Coronary artery (tissue), 2 donors: ENCODE measurements around the gene DMP1.

ENCODE experiments used
- DNase-seq: peaks from one replicate; pipeline ENCODE4 v3.0.0-alpha.2; 2017; ENCODE audit warnings: low spot score
- H3K27ac ChIP-seq, 2 donors: fragments of 200-600 bp; sonication (generic); one replicate each; pipeline ENCODE4 v1.5.1; 2016 to 2019
- H3K4me3 ChIP-seq: fragments of 200-600 bp; sonication (generic); 2 replicates; pipeline ENCODE4 v1.5.1; 2016; ENCODE audit warnings: mild to moderate bottlenecking, moderate library complexity
- CTCF ChIP-seq: fragments of 200-600 bp; sonication (generic); IDR thresholded peaks from one replicate; pipeline ENCODE4 v1.5.1; 2019; ENCODE audit warnings: antibody characterized with exemption

DMP1 gene

GRCh38 chr4:87620491-87620890, 29.6 kb upstream of the DMP1 start:
- Histone ChIP-seq H3K4me3 (peak overlapping the region; percentile 52), H3K27ac (peak overlapping the region; percentile 89 to 91)
- no peak for DNase-seq
- no peak for TF ChIP-seq CTCF

GRCh38 chr4:87622303-87622702, 27.8 kb upstream of the DMP1 start:
- no peak for DNase-seq
- Histone ChIP-seq H3K27ac (peak overlapping the region; percentile 86 to 91), H3K4me3 (no peak overlapping the region)
- TF ChIP-seq CTCF, result no peak

GRCh38 chr4:87624698-87625097, 25.4 kb upstream of the DMP1 start:
- TF ChIP-seq CTCF, result no peak
- Histone ChIP-seq H3K27ac (no peak overlapping the region), H3K4me3 (no peak overlapping the region)
- no peak for DNase-seq

- Histone ChIP-seq H3K4me3 (no peak overlapping the region), H3K27ac (no peak overlapping the region)
- TF ChIP-seq CTCF, result no peak
- DNase-seq, result no peak
Observed at GRCh38 chr4:87631668-87632067, 18.4 kb upstream of the DMP1 start.

GRCh38 chr4:87632469-87632868, 17.6 kb upstream of the DMP1 start:
- Histone ChIP-seq H3K4me3 (no peak overlapping the region), H3K27ac (no peak overlapping the region)
- no peak for DNase-seq
- TF ChIP-seq CTCF, result no peak

GRCh38 chr4:87633243-87633642, 16.8 kb upstream of the DMP1 start:
- no peak for DNase-seq
- TF ChIP-seq CTCF, result no peak
- Histone ChIP-seq H3K27ac (no peak overlapping the region), H3K4me3 (no peak overlapping the region)

- Histone ChIP-seq H3K27ac (no peak overlapping the region), H3K4me3 (no peak overlapping the region)
- no peak for TF ChIP-seq CTCF
- DNase-seq, result no peak
Observed at GRCh38 chr4:87644286-87644685, 5.8 kb upstream of the DMP1 start.
